ENCODE results near the gene AMER3. TPM values are rescaled to one million over a fixed set of nuclear protein-coding genes. Genes with fewer than 3 reads are reported as not detected.

AMER3 gene
- total RNA-seq, 1 experiment from 2014 or later: not detected

- CTCF ChIA-PET: no interaction called here
- TF ChIP-seq, protein P1, sequence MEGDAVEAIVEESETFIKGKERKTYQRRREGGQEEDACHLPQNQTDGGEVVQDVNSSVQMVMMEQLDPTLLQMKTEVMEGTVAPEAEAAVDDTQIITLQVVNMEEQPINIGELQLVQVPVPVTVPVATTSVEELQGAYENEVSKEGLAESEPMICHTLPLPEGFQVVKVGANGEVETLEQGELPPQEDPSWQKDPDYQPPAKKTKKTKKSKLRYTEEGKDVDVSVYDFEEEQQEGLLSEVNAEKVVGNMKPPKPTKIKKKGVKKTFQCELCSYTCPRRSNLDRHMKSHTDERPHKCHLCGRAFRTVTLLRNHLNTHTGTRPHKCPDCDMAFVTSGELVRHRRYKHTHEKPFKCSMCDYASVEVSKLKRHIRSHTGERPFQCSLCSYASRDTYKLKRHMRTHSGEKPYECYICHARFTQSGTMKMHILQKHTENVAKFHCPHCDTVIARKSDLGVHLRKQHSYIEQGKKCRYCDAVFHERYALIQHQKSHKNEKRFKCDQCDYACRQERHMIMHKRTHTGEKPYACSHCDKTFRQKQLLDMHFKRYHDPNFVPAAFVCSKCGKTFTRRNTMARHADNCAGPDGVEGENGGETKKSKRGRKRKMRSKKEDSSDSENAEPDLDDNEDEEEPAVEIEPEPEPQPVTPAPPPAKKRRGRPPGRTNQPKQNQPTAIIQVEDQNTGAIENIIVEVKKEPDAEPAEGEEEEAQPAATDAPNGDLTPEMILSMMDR (IDR thresholded peaks at IDR 0.05): no peak
- TF ChIP-seq TCF7L2 (IDR thresholded peaks at IDR 0.05; ENCODE audit: low read depth, low read length) (no peak), POLR2AphosphoS5 (IDR thresholded peaks at IDR 0.05; ENCODE audit: low read depth, low read length) (no peak), SIN3A (IDR thresholded peaks at IDR 0.05; ENCODE audit: borderline replicate concordance, insufficient read depth, low read depth, low read length) (no peak)
- TF ChIP-seq, protein P2, sequence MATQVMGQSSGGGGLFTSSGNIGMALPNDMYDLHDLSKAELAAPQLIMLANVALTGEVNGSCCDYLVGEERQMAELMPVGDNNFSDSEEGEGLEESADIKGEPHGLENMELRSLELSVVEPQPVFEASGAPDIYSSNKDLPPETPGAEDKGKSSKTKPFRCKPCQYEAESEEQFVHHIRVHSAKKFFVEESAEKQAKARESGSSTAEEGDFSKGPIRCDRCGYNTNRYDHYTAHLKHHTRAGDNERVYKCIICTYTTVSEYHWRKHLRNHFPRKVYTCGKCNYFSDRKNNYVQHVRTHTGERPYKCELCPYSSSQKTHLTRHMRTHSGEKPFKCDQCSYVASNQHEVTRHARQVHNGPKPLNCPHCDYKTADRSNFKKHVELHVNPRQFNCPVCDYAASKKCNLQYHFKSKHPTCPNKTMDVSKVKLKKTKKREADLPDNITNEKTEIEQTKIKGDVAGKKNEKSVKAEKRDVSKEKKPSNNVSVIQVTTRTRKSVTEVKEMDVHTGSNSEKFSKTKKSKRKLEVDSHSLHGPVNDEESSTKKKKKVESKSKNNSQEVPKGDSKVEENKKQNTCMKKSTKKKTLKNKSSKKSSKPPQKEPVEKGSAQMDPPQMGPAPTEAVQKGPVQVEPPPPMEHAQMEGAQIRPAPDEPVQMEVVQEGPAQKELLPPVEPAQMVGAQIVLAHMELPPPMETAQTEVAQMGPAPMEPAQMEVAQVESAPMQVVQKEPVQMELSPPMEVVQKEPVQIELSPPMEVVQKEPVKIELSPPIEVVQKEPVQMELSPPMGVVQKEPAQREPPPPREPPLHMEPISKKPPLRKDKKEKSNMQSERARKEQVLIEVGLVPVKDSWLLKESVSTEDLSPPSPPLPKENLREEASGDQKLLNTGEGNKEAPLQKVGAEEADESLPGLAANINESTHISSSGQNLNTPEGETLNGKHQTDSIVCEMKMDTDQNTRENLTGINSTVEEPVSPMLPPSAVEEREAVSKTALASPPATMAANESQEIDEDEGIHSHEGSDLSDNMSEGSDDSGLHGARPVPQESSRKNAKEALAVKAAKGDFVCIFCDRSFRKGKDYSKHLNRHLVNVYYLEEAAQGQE (IDR thresholded peaks at IDR 0.05; ENCODE audit: insufficient read depth in 1 of 2, low read depth in 2 of 2, low read length in 1 of 2): no peak
- DNase-seq (ENCODE audit: low read depth, low spot score): no peak
- Histone ChIP-seq H3K27ac (ENCODE audit: low read length) (no peak overlapping the region), H3K36me3 (ENCODE audit: control insufficient read depth, insufficient read depth, low read length) (no peaks in the 10 kb centered on the region), H3K4me1 (ENCODE audit: control insufficient read depth, insufficient read depth, low read length) (no peaks in the 10 kb centered on the region), H3K9me3 (ENCODE audit: control insufficient read depth, insufficient read depth, low read depth, low read length) (no peaks in the 10 kb centered on the region), H3K27me3 (ENCODE audit: control insufficient read depth, insufficient read depth, low read length) (no peaks in the 10 kb centered on the region), H3K4me3 (ENCODE audit: low read depth in 2 of 2, low read length in 2 of 2) (no peak overlapping the region)
- in situ Hi-C loops (cut with HindIII; ENCODE audit: low pct_unique_long_range_greater_than_20kb, low sequenced_read_pairs): no loop called here
- BruUV-seq (replicated peaks): no TSS peak
- no peak for ATAC-seq
- POLR2A ChIA-PET: no interaction called here
- intact Hi-C loops (cut with micrococcal nuclease; ENCODE audit: unreplicated experiment): no loop called here
Observed at GRCh38 chr2:130805613-130806012, 50.3 kb downstream of the AMER3 start.

- Histone ChIP-seq H3K4me1 (ENCODE audit: control insufficient read depth, insufficient read depth, low read length) (no peaks in the 10 kb centered on the region), H3K9me3 (ENCODE audit: control insufficient read depth, insufficient read depth, low read depth, low read length) (no peaks in the 10 kb centered on the region), H3K27ac (ENCODE audit: low read length) (no peak overlapping the region), H3K4me3 (ENCODE audit: low read depth in 2 of 2, low read length in 2 of 2) (no peak overlapping the region), H3K27me3 (ENCODE audit: control insufficient read depth, insufficient read depth, low read length) (no peaks in the 10 kb centered on the region), H3K36me3 (ENCODE audit: control insufficient read depth, insufficient read depth, low read length) (no peaks in the 10 kb centered on the region)
- DNase-seq (ENCODE audit: low read depth, low spot score) (no peak), ATAC-seq (no peak)
- ChIA-PET POLR2A (no interaction called here), CTCF (no interaction called here)
- BruUV-seq (replicated peaks): no TSS peak
- intact Hi-C loops (cut with micrococcal nuclease; ENCODE audit: unreplicated experiment) (no loop called here), in situ Hi-C loops (cut with HindIII; ENCODE audit: low pct_unique_long_range_greater_than_20kb, low sequenced_read_pairs) (no loop called here)
- TF ChIP-seq, protein P2 (IDR thresholded peaks at IDR 0.05; ENCODE audit: insufficient read depth in 1 of 2, low read depth in 2 of 2, low read length in 1 of 2): no peak
- TF ChIP-seq POLR2AphosphoS5 (IDR thresholded peaks at IDR 0.05; ENCODE audit: low read depth, low read length): no peak
- TF ChIP-seq, protein P1 (IDR thresholded peaks at IDR 0.05): no peak
Observed at GRCh38 chr2:130806370-130806769, 51.0 kb downstream of the AMER3 start.

All from Panc1 (cell line).